ENCODE data around the gene WBP1.
"Not testable (repeated sequence)": the region's sequence is repeated elsewhere in the genome, so short reads cannot be mapped to it uniquely, and the experiment has no call there.

WBP1 gene

GRCh38 chr2:74458132-74458937, at the start of gene WBP1:
TSS of gene WBP1 (plus strand) at chr2:74458438. CDS start at chr2:74458603, 165 bp downstream.
- peak; percentile 98 for DNase-seq

GRCh38 chr2:74413001-74413698, 45.1 kb upstream of the WBP1 start:
- no peak for DNase-seq

GRCh38 chr2:74414441-74414840, 43.8 kb upstream of the WBP1 start:
- DNase-seq = no peak

- DNase-seq = no peak
Measured at GRCh38 chr2:74414881-74415761, 43.1 kb upstream of the WBP1 start.

- no peak for DNase-seq
Measured at GRCh38 chr2:74415762-74416395, 42.4 kb upstream of the WBP1 start.

GRCh38 chr2:74416778-74417177, 41.5 kb upstream of the WBP1 start:
- no peak for DNase-seq

- no peak for DNase-seq
Measured at GRCh38 chr2:74417197-74417596, 41.0 kb upstream of the WBP1 start.

GRCh38 chr2:74417763-74418162, 40.5 kb upstream of the WBP1 start:
- no peak for DNase-seq

- no peak for DNase-seq
Measured at GRCh38 chr2:74418312-74418711, 39.9 kb upstream of the WBP1 start.

GRCh38 chr2:74419345-74419744, 38.9 kb upstream of the WBP1 start:
- no peak for DNase-seq

- no peak for DNase-seq
Measured at GRCh38 chr2:74420006-74420405, 38.2 kb upstream of the WBP1 start.

- DNase-seq = not testable (repeated sequence)
Measured at GRCh38 chr2:74420443-74421103, 37.7 kb upstream of the WBP1 start.

- DNase-seq = peak; percentile 86
Measured at GRCh38 chr2:74421221-74421870, 36.9 kb upstream of the WBP1 start, which contains the start of the genes C2orf81 and WDR54. TSS of gene C2orf81 (minus strand) at chr2:74421619. CDS start at chr2:74421560, 59 bp downstream. TSS of gene WDR54 (plus strand) at chr2:74421730. CDS start at chr2:74422154, 424 bp downstream.

GRCh38 chr2:74423231-74424095, 34.8 kb upstream of the WBP1 start:
- no peak for DNase-seq

- no peak for DNase-seq
Measured at GRCh38 chr2:74424139-74424992, 33.9 kb upstream of the WBP1 start.

- DNase-seq = no peak
Measured at GRCh38 chr2:74424995-74425406, 33.2 kb upstream of the WBP1 start.

GRCh38 chr2:74425523-74425922, 32.7 kb upstream of the WBP1 start:
- DNase-seq = no peak

GRCh38 chr2:74426181-74426758, 32.0 kb upstream of the WBP1 start:
- no peak for DNase-seq

GRCh38 chr2:74427551-74427950, 30.7 kb upstream of the WBP1 start:
- DNase-seq = no peak

All from activated T-cell treated with anti-CD3 and anti-CD28 coated beads for 4 hours (primary cell).